ENCODE measurements around the gene PPIL4. TPM values are rescaled to one million over a fixed set of nuclear protein-coding genes. Genes with fewer than 3 reads are reported as not detected.
A peak's percentile ranks its signal among the peaks of the same experiment; 100 is the strongest.

Gene PPIL4
- total and polyA plus RNA-seq, 2 donors, result 37.4 to 39.2 TPM

GRCh38 chr6:149551920-149552319 is 6.1 kb upstream of the PPIL4 start:
- H3K27ac ChIP-seq (ENCODE audit: low read depth in 1 of 2, low read length in 1 of 2), result no peak overlapping the region
- no peaks in the 10 kb centered on the region for H3K4me1 ChIP-seq (ENCODE audit: control insufficient read depth in 2 of 2, insufficient read depth in 2 of 2, low read length in 2 of 2)
- no peak for DNase-seq (ENCODE audit: low read depth in 6 of 9, low spot score in 9 of 9)
- WGBS, result 95% methylated on average over 5 of the region's 5 CpGs
- H3K27me3 ChIP-seq (ENCODE audit: control insufficient read depth in 2 of 2, insufficient read depth in 1 of 2, low read length in 1 of 2), result no peaks in the 10 kb centered on the region
- no peaks in the 10 kb centered on the region for H3K9me3 ChIP-seq (ENCODE audit: control insufficient read depth in 2 of 2, insufficient read depth in 1 of 2, low read length in 1 of 2)
- no peaks in the 10 kb centered on the region for H3K36me3 ChIP-seq (ENCODE audit: control insufficient read depth in 2 of 2, insufficient read depth in 2 of 2, low read length in 1 of 2)
- no peak overlapping the region for H3K4me3 ChIP-seq (ENCODE audit: low read length in 2 of 2)

- H3K4me3 ChIP-seq (ENCODE audit: low read length in 2 of 2), result peak overlapping the region; percentile 85 to 98
- under 1% methylated on average over 16 of the region's 16 CpGs for WGBS
- DNase-seq (ENCODE audit: low read depth in 6 of 9, low spot score in 9 of 9), result peak; percentile 38 to 82 (median 55)
- H3K27ac ChIP-seq (ENCODE audit: low read depth in 1 of 2, low read length in 1 of 2), result peak overlapping the region; percentile 91 to 96
- H3K9me3 ChIP-seq (ENCODE audit: control insufficient read depth in 2 of 2, insufficient read depth in 1 of 2, low read length in 1 of 2), result peaks cover 0 to 4% of the 10 kb centered on the region in 2 donors
- peaks cover 0 to 6% of the 10 kb centered on the region in 2 donors for H3K36me3 ChIP-seq (ENCODE audit: control insufficient read depth in 2 of 2, insufficient read depth in 2 of 2, low read length in 1 of 2)
- H3K4me1 ChIP-seq (ENCODE audit: control insufficient read depth in 2 of 2, insufficient read depth in 2 of 2, low read length in 2 of 2), result peaks cover 13 to 18% of the 10 kb centered on the region in 2 donors
- no peaks in the 10 kb centered on the region for H3K27me3 ChIP-seq (ENCODE audit: control insufficient read depth in 2 of 2, insufficient read depth in 1 of 2, low read length in 1 of 2)
These were observed 537 bp downstream of the PPIL4 start for GRCh38 chr6:149545258-149545753.

GRCh38 chr6:149544646-149545257 is 1.1 kb downstream of the PPIL4 start:
- peaks cover 13 to 18% of the 10 kb centered on the region in 2 donors for H3K4me1 ChIP-seq (ENCODE audit: control insufficient read depth in 2 of 2, insufficient read depth in 2 of 2, low read length in 2 of 2)
- peaks cover 0 to 4% of the 10 kb centered on the region in 2 donors for H3K9me3 ChIP-seq (ENCODE audit: control insufficient read depth in 2 of 2, insufficient read depth in 1 of 2, low read length in 1 of 2)
- WGBS, result 54% methylated on average over 12 of the region's 12 CpGs
- H3K27ac ChIP-seq (ENCODE audit: low read depth in 1 of 2, low read length in 1 of 2), result peak overlapping the region in 1 of 2 donors; percentile 91
- H3K27me3 ChIP-seq (ENCODE audit: control insufficient read depth in 2 of 2, insufficient read depth in 1 of 2, low read length in 1 of 2), result no peaks in the 10 kb centered on the region
- H3K36me3 ChIP-seq (ENCODE audit: control insufficient read depth in 2 of 2, insufficient read depth in 2 of 2, low read length in 1 of 2), result peaks cover 1 to 10% of the 10 kb centered on the region in 2 donors
- peak overlapping the region; percentile 85 to 98 for H3K4me3 ChIP-seq (ENCODE audit: low read length in 2 of 2)
- DNase-seq (ENCODE audit: low read depth in 6 of 9, low spot score in 9 of 9), result no peak

GRCh38 chr6:149541139-149541538 is 4.7 kb downstream of the PPIL4 start:
- no peak overlapping the region for H3K27ac ChIP-seq (ENCODE audit: low read depth in 1 of 2, low read length in 1 of 2)
- H3K9me3 ChIP-seq (ENCODE audit: control insufficient read depth in 2 of 2, insufficient read depth in 1 of 2, low read length in 1 of 2), result peaks cover 0 to 2% of the 10 kb centered on the region in 2 donors
- 97% methylated on average over 2 of the region's 2 CpGs for whole genome bisulfite sequencing
- peaks cover 9 to 13% of the 10 kb centered on the region in 2 donors for H3K4me1 ChIP-seq (ENCODE audit: control insufficient read depth in 2 of 2, insufficient read depth in 2 of 2, low read length in 2 of 2)
- no peak overlapping the region for H3K4me3 ChIP-seq (ENCODE audit: low read length in 2 of 2)
- H3K36me3 ChIP-seq (ENCODE audit: control insufficient read depth in 2 of 2, insufficient read depth in 2 of 2, low read length in 1 of 2), result peaks cover 20 to 40% of the 10 kb centered on the region in 2 donors
- no peaks in the 10 kb centered on the region for H3K27me3 ChIP-seq (ENCODE audit: control insufficient read depth in 2 of 2, insufficient read depth in 1 of 2, low read length in 1 of 2)
- no peak for DNase-seq (ENCODE audit: low read depth in 6 of 9, low spot score in 9 of 9)

- Histone ChIP-seq H3K4me1 (ENCODE audit: control insufficient read depth in 2 of 2, insufficient read depth in 2 of 2, low read length in 2 of 2) (no peaks in the 10 kb centered on the region), H3K4me3 (ENCODE audit: low read length in 2 of 2) (no peak overlapping the region), H3K27ac (ENCODE audit: low read depth in 1 of 2, low read length in 1 of 2) (no peak overlapping the region), H3K9me3 (ENCODE audit: control insufficient read depth in 2 of 2, insufficient read depth in 1 of 2, low read length in 1 of 2) (no peaks in the 10 kb centered on the region), H3K27me3 (ENCODE audit: control insufficient read depth in 2 of 2, insufficient read depth in 1 of 2, low read length in 1 of 2) (no peaks in the 10 kb centered on the region), H3K36me3 (ENCODE audit: control insufficient read depth in 2 of 2, insufficient read depth in 2 of 2, low read length in 1 of 2) (peaks cover 36 to 65% of the 10 kb centered on the region in 2 donors)
- 97% methylated on average over 1 of the region's 1 CpG for WGBS
- DNase-seq (ENCODE audit: low read depth in 6 of 9, low spot score in 9 of 9), result no peak
These were observed 11.1 kb downstream of the PPIL4 start for GRCh38 chr6:149534742-149535141.

GRCh38 chr6:149529650-149530049 is 16.2 kb downstream of the PPIL4 start:
- peaks cover 28 to 58% of the 10 kb centered on the region in 2 donors for H3K36me3 ChIP-seq (ENCODE audit: control insufficient read depth in 2 of 2, insufficient read depth in 2 of 2, low read length in 1 of 2)
- 98% methylated on average over 5 of the region's 5 CpGs for WGBS

GRCh38 chr6:149515494-149515893 is 30.3 kb downstream of the PPIL4 start:
- H3K4me3 ChIP-seq (ENCODE audit: low read length in 2 of 2), result no peak overlapping the region
- peaks cover 16 to 34% of the 10 kb centered on the region in 2 donors for H3K36me3 ChIP-seq (ENCODE audit: control insufficient read depth in 2 of 2, insufficient read depth in 2 of 2, low read length in 1 of 2)
- DNase-seq (ENCODE audit: low read depth in 6 of 9, low spot score in 9 of 9), result no peak
- no peaks in the 10 kb centered on the region for H3K4me1 ChIP-seq (ENCODE audit: control insufficient read depth in 2 of 2, insufficient read depth in 2 of 2, low read length in 2 of 2)
- WGBS, result 99% methylated on average over 1 of the region's 1 CpG
- no peak overlapping the region for H3K27ac ChIP-seq (ENCODE audit: low read depth in 1 of 2, low read length in 1 of 2)
- no peaks in the 10 kb centered on the region for H3K9me3 ChIP-seq (ENCODE audit: control insufficient read depth in 2 of 2, insufficient read depth in 1 of 2, low read length in 1 of 2)
- H3K27me3 ChIP-seq (ENCODE audit: control insufficient read depth in 2 of 2, insufficient read depth in 1 of 2, low read length in 1 of 2), result no peaks in the 10 kb centered on the region

More at GRCh38 chr6:149529650-149530049, 16.2 kb downstream of the PPIL4 start:
- Histone ChIP-seq H3K27ac (ENCODE audit: low read depth in 1 of 2, low read length in 1 of 2) (no peak overlapping the region), H3K27me3 (ENCODE audit: control insufficient read depth in 2 of 2, insufficient read depth in 1 of 2, low read length in 1 of 2) (no peaks in the 10 kb centered on the region), H3K4me3 (ENCODE audit: low read length in 2 of 2) (no peak overlapping the region), H3K4me1 (ENCODE audit: control insufficient read depth in 2 of 2, insufficient read depth in 2 of 2, low read length in 2 of 2) (no peaks in the 10 kb centered on the region), H3K9me3 (ENCODE audit: control insufficient read depth in 2 of 2, insufficient read depth in 1 of 2, low read length in 1 of 2) (no peaks in the 10 kb centered on the region)
- DNase-seq (ENCODE audit: low read depth in 6 of 9, low spot score in 9 of 9), result no peak

GRCh38 chr6:149513915-149514314 is 31.9 kb downstream of the PPIL4 start:
- 98% methylated on average over 5 of the region's 5 CpGs for whole genome bisulfite sequencing

GRCh38 chr6:149510793-149511512 is 34.9 kb downstream of the PPIL4 start:
- H3K4me1 ChIP-seq (ENCODE audit: control insufficient read depth in 2 of 2, insufficient read depth in 2 of 2, low read length in 2 of 2), result no peaks in the 10 kb centered on the region
- H3K9me3 ChIP-seq (ENCODE audit: control insufficient read depth in 2 of 2, insufficient read depth in 1 of 2, low read length in 1 of 2), result no peaks in the 10 kb centered on the region
- H3K36me3 ChIP-seq (ENCODE audit: control insufficient read depth in 2 of 2, insufficient read depth in 2 of 2, low read length in 1 of 2), result peaks cover 8 to 28% of the 10 kb centered on the region in 2 donors
- H3K27ac ChIP-seq (ENCODE audit: low read depth in 1 of 2, low read length in 1 of 2), result no peak overlapping the region
- no peaks in the 10 kb centered on the region for H3K27me3 ChIP-seq (ENCODE audit: control insufficient read depth in 2 of 2, insufficient read depth in 1 of 2, low read length in 1 of 2)
- H3K4me3 ChIP-seq (ENCODE audit: low read length in 2 of 2), result no peak overlapping the region
- WGBS, result 96% methylated on average over 4 of the region's 4 CpGs
- DNase-seq (ENCODE audit: low read depth in 6 of 9, low spot score in 9 of 9), result no peak

More at GRCh38 chr6:149513915-149514314, 31.9 kb downstream of the PPIL4 start:
- DNase-seq (ENCODE audit: low read depth in 6 of 9, low spot score in 9 of 9), result peak in 1 of 9 donors; percentile 16
- Histone ChIP-seq H3K27me3 (ENCODE audit: control insufficient read depth in 2 of 2, insufficient read depth in 1 of 2, low read length in 1 of 2) (no peaks in the 10 kb centered on the region), H3K36me3 (ENCODE audit: control insufficient read depth in 2 of 2, insufficient read depth in 2 of 2, low read length in 1 of 2) (peaks cover 13 to 30% of the 10 kb centered on the region in 2 donors), H3K9me3 (ENCODE audit: control insufficient read depth in 2 of 2, insufficient read depth in 1 of 2, low read length in 1 of 2) (no peaks in the 10 kb centered on the region), H3K4me1 (ENCODE audit: control insufficient read depth in 2 of 2, insufficient read depth in 2 of 2, low read length in 2 of 2) (no peaks in the 10 kb centered on the region), H3K27ac (ENCODE audit: low read depth in 1 of 2, low read length in 1 of 2) (no peak overlapping the region), H3K4me3 (ENCODE audit: low read length in 2 of 2) (no peak overlapping the region)
